HFF-Myc (cell line): ENCODE measurements around the gene ENTPD1.
A peak's percentile ranks its signal among the peaks of the same experiment; 100 is the strongest.

Source experiments
- DNase-seq: peaks from one replicate; pipeline ENCODE4 v3.0.0-alpha.2; 2011; ENCODE audit warnings: low read depth; ENCODE audit errors: extremely low read depth
- H3K4me3 ChIP-seq: replicated peaks from 2 replicates; pipeline ENCODE4 v1.5.1; 2011; ENCODE audit warnings: low read depth, mild to moderate bottlenecking, control low read depth, low read length
- CTCF ChIP-seq: IDR thresholded peaks from 2 replicates; pipeline ENCODE4 v1.5.1; 2012; ENCODE audit warnings: mild to moderate bottlenecking, low read depth, low read length, control low read depth; ENCODE audit errors: missing control alignments

Gene ENTPD1

GRCh38 chr10:95809370-95810197, 53.6 kb downstream of the ENTPD1 start:
- no peak overlapping the region for H3K4me3 ChIP-seq
- no peak for DNase-seq
- no peak for TF ChIP-seq CTCF

GRCh38 chr10:95810198-95810976, 54.4 kb downstream of the ENTPD1 start:
- no peak for DNase-seq
- H3K4me3 ChIP-seq = no peak overlapping the region
- TF ChIP-seq CTCF = no peak

GRCh38 chr10:95813054-95813685, 57.2 kb downstream of the ENTPD1 start:
- no peak for TF ChIP-seq CTCF
- DNase-seq = no peak
- H3K4me3 ChIP-seq = no peak overlapping the region

- no peak overlapping the region for H3K4me3 ChIP-seq
- no peak for TF ChIP-seq CTCF
- peak; percentile 87 for DNase-seq
These were observed 58.2 kb downstream of the ENTPD1 start for GRCh38 chr10:95814011-95814727.

GRCh38 chr10:95815133-95815532, 59.2 kb downstream of the ENTPD1 start:
- no peak overlapping the region for H3K4me3 ChIP-seq
- no peak for TF ChIP-seq CTCF
- no peak for DNase-seq

GRCh38 chr10:95815701-95816240, 59.8 kb downstream of the ENTPD1 start:
- TF ChIP-seq CTCF = no peak
- H3K4me3 ChIP-seq = no peak overlapping the region
- DNase-seq = no peak
